ENCODE results near the gene HOXA5.

DNA sequence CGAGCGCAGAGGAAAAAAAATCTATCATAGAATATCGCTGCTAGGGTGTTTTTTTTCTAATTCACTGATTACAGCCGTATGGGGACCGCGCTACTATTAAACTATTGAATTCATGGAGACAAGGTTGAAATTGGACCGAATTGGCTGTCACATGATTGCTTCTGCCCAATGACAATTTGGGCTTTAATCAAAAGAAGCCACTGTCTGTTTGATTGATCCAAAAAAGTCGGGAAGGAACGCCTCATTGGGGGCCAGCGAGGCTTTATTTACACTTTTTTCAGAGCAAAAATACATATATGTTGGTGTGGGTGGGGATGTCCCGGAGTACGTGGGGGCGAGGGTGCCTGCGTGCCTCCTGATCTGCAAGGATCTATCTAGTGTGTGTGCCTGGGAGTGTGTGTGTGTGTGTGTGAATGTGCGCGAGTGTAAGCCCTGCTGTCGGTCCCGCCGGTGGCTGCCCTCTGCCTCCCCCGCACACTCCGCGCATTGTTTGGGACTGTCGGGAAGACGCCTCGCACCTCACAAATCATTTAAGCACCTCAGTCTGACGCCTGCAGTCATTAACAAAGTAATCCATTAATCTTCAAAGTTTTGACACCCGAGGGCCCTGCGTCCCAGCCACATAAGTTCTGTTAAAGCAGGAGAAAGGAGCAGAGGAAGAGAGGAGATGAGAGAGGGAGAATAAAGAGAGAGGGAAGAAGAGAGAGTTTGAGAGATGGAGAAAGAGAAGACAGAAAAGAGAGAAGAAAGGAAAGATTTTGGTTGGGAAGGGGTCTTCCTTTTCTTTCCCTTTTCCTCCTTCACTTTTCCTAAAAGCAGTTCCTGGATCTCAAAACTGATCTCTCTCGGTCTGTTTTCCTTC is 40.7 kb downstream of the HOXA5 start, which contains the start of gene HOXA2:
- TF ChIP-seq, protein P1, sequence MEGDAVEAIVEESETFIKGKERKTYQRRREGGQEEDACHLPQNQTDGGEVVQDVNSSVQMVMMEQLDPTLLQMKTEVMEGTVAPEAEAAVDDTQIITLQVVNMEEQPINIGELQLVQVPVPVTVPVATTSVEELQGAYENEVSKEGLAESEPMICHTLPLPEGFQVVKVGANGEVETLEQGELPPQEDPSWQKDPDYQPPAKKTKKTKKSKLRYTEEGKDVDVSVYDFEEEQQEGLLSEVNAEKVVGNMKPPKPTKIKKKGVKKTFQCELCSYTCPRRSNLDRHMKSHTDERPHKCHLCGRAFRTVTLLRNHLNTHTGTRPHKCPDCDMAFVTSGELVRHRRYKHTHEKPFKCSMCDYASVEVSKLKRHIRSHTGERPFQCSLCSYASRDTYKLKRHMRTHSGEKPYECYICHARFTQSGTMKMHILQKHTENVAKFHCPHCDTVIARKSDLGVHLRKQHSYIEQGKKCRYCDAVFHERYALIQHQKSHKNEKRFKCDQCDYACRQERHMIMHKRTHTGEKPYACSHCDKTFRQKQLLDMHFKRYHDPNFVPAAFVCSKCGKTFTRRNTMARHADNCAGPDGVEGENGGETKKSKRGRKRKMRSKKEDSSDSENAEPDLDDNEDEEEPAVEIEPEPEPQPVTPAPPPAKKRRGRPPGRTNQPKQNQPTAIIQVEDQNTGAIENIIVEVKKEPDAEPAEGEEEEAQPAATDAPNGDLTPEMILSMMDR (IDR thresholded peaks at IDR 0.05) = no peak
- TF ChIP-seq ZFX (IDR thresholded peaks at IDR 0.05; ENCODE audit: borderline replicate concordance) = no peak

All from 22Rv1 (cell line).